Measurements from ENCODE around the gene CNNM4. TPM values are rescaled to one million over a fixed set of nuclear protein-coding genes. Genes with fewer than 3 reads are reported as not detected.

CNNM4 gene
- total and polyA plus RNA-seq, 7 donors, result 2.3 to 36.7 (median 6.6) TPM

GRCh38 chr2:96734880-96735583 lies 25.7 kb upstream of the CNNM4 start:
- DNase-seq, result peak; percentile 42
- TF ChIP-seq POLR2AphosphoS5 (IDR thresholded peaks at IDR 0.05), result no peak
- TF ChIP-seq POLR2A (IDR thresholded peaks at IDR 0.05), result no peak
- no peak for TF ChIP-seq EP300 (IDR thresholded peaks at IDR 0.05)
- Histone ChIP-seq H3K4me3 (no peak overlapping the region), H3K4me1 (peaks cover 0 to 31% (median 15%) of the 10 kb centered on the region in 4 donors), H3K27ac (peak overlapping the region in 1 of 4 donors; percentile 61), H3K9me3 (no peaks in the 10 kb centered on the region), H3K27me3 (no peaks in the 10 kb centered on the region), H3K36me3 (peaks cover 17 to 59% (median 35%) of the 10 kb centered on the region in 4 donors)
- WGBS, 2 donors, result 80 to 83% methylated on average over 8 of the region's 8 CpGs
- intact Hi-C loops (cut with DNase I), result loop anchor here (5.0 kb wide), 2 partner anchors 67 to 468 kb away; partner anchors contain the start of genes CIAO1 and TMEM127

- Histone ChIP-seq H3K27ac (no peak overlapping the region), H3K9me3 (no peaks in the 10 kb centered on the region), H3K4me3 (no peak overlapping the region), H3K4me1 (peaks cover 0 to 35% (median 19%) of the 10 kb centered on the region in 4 donors), H3K36me3 (peaks cover 12 to 37% (median 18%) of the 10 kb centered on the region in 4 donors), H3K27me3 (no peaks in the 10 kb centered on the region)
- TF ChIP-seq POLR2A (IDR thresholded peaks at IDR 0.05), result no peak
- no peak for TF ChIP-seq CTCF (IDR thresholded peaks at IDR 0.05)
- no peak for TF ChIP-seq EP300 (IDR thresholded peaks at IDR 0.05)
- no peak for TF ChIP-seq POLR2AphosphoS5 (IDR thresholded peaks at IDR 0.05)
- WGBS, 2 donors, result 71 to 87% methylated on average over 2 of the region's 2 CpGs
- no peak for DNase-seq
- intact Hi-C loops (cut with DNase I), result loop anchor here (5.0 kb wide), 2 partner anchors 65 to 470 kb away; partner anchors contain the start of genes CIAO1 and TMEM127
Measured at GRCh38 chr2:96737251-96737650, 23.5 kb upstream of the CNNM4 start.

GRCh38 chr2:96737831-96738230 lies 22.9 kb upstream of the CNNM4 start:
- Histone ChIP-seq H3K27me3 (no peaks in the 10 kb centered on the region), H3K27ac (no peak overlapping the region), H3K9me3 (no peaks in the 10 kb centered on the region), H3K4me1 (peaks cover 0 to 35% (median 19%) of the 10 kb centered on the region in 4 donors), H3K36me3 (peaks cover 8 to 31% (median 15%) of the 10 kb centered on the region in 4 donors), H3K4me3 (no peak overlapping the region)
- 38 to 73% methylated on average over 2 of the region's 2 CpGs for WGBS, 2 donors
- DNase-seq, result no peak
- TF ChIP-seq EP300 (IDR thresholded peaks at IDR 0.05), result no peak
- TF ChIP-seq CTCF (IDR thresholded peaks at IDR 0.05), result no peak
- no peak for TF ChIP-seq POLR2A (IDR thresholded peaks at IDR 0.05)
- no peak for TF ChIP-seq POLR2AphosphoS5 (IDR thresholded peaks at IDR 0.05)
- intact Hi-C loops (cut with DNase I), result loop anchor here (5.0 kb wide), 2 partner anchors 64 to 471 kb away; partner anchors contain the start of genes CIAO1 and TMEM127

- peak overlapping the region; percentile 59 to 84 (median 78) for H3K27ac ChIP-seq
- peak overlapping the region; percentile 47 to 95 (median 74) for H3K4me3 ChIP-seq
- TF ChIP-seq POLR2AphosphoS5 (IDR thresholded peaks at IDR 0.05), result no peak
- no peak for TF ChIP-seq CTCF (IDR thresholded peaks at IDR 0.05)
- TF ChIP-seq POLR2A (IDR thresholded peaks at IDR 0.05), result no peak
- TF ChIP-seq EP300 (IDR thresholded peaks at IDR 0.05), result no peak
- DNase-seq, result no peak
- 6 to 24% methylated on average over 4 of the region's 4 CpGs for WGBS, 2 donors
- no peaks in the 10 kb centered on the region for H3K9me3 ChIP-seq
- intact Hi-C loops (cut with DNase I), result loop anchor here (5.0 kb wide), 2 partner anchors 63 to 472 kb away; partner anchors contain the start of genes CIAO1 and TMEM127
- H3K36me3 ChIP-seq, result peaks cover 0 to 18% (median 3%) of the 10 kb centered on the region in 4 donors
- no peaks in the 10 kb centered on the region for H3K27me3 ChIP-seq
- peaks cover 0 to 35% (median 19%) of the 10 kb centered on the region in 4 donors for H3K4me1 ChIP-seq
Measured at GRCh38 chr2:96739076-96739632, 21.5 kb upstream of the CNNM4 start.

All from sigmoid colon (tissue), 7 donors.